ENCODE measurements around the gene CDKN2B. TPM values are rescaled to one million over a fixed set of nuclear protein-coding genes. Genes with fewer than 3 reads are reported as not detected.

CDKN2B gene
- total RNA-seq, 1 donor from 2014 or later, result 4.0 TPM

- intact Hi-C loops (cut with micrococcal nuclease), result loop anchor here (5.0 kb wide), 1 partner anchor 65 kb away; no protein-coding TSS in a partner anchor
Observed at GRCh38 chr9:22036866-22037626, 27.9 kb upstream of the CDKN2B start.

DNA sequence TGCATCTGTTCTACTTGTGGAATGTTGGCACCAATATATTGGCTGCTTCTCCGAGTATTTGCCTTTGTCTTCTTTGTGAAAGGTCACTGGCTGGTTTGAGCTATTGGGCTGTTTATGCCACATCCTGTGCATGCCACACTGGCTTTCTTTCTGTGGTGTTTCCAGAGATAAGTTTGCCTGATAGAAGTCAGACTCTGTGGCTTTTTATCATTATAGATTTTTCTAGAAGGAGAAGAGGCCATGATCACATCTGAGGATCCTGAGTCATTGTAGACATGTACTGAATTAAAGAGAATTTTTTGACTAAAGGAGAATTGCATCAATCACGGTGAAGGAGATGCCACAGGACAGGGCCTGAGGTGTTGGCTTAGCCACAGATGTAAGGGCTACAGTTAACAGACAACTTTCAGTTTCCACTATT, 26.5 kb upstream of the CDKN2B start:
- intact Hi-C loops (cut with micrococcal nuclease), result loop anchor here (5.0 kb wide), 1 partner anchor 67 kb away; no protein-coding TSS in a partner anchor

GRCh38 chr9:22033012-22033630, 24.0 kb upstream of the CDKN2B start:
- intact Hi-C loops (cut with micrococcal nuclease), result no loop called here

DNA sequence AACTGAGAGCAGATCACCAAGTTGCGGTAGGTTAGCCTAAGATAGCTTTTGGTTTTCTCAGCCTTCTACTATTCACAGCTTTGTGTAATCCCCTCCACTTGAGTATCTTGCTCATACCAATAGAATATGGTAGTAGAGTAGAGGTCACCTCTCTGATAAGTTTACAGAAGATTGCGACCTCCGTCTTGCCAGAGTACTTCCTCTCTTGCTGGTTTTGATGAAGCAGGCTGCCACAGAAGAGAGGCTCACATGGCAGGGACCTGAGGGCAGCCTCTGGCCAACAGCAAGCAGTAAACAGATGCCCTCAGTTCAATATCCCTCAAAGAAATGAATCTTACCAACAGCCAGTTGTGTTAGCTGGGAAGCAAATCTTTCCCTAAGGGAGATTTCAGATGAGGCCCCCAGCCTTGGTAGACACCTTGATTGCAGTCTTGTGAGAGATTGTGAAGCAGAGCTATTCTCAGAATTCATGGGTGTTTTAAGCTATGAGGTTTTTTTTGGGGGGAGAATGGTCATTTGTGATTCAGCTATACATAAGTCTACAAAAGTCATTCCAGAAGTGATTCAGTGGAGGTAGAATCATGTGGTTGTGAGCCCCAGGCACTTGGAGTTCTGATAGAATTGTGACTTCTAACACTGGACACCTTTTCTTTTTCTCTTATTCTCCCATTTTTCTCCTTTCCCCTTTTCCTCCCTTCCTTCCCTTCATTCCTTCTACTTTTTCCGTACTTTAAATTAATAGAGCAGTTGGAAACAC, 22.7 kb upstream of the CDKN2B start:
- intact Hi-C loops (cut with micrococcal nuclease), result loop anchor here (2.0 kb wide), 1 partner anchor 23 kb away; the partner anchor contains the start of gene CDKN2B

- intact Hi-C loops (cut with micrococcal nuclease), result loop anchor here (2.0 kb wide), 1 partner anchor 21 kb away; the partner anchor contains the start of gene CDKN2B
Observed at GRCh38 chr9:22030101-22030598, 21.0 kb upstream of the CDKN2B start.

GRCh38 chr9:22029231-22029630, 20.1 kb upstream of the CDKN2B start:
- intact Hi-C loops (cut with micrococcal nuclease), result no loop called here

DNA sequence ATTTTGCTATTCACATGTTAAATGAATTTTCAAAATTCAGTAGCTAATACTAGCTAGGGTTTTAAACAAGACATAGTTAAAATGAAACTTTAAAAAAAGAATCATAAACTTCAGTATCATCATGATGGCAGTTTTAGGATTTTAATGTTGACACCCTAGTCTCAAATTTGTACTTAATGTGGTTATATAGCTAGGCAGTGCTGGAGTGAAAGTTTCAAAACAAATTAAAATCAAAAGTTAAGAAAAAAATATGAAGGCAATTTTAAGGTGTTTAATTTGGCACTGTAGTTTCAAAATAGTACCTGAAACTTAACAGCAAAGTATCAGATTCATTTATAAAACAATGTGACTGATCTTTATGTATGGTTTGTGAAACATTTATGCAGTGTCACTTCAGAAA, 19.3 kb upstream of the CDKN2B start:
- intact Hi-C loops (cut with micrococcal nuclease), result no loop called here

GRCh38 chr9:22026696-22027095, 17.6 kb upstream of the CDKN2B start:
- intact Hi-C loops (cut with micrococcal nuclease), result no loop called here

- intact Hi-C loops (cut with micrococcal nuclease), result loop anchor here (5.0 kb wide), 1 partner anchor 45 kb away; no protein-coding TSS in a partner anchor
Observed at GRCh38 chr9:22022396-22022795, 13.3 kb upstream of the CDKN2B start.

GRCh38 chr9:22010866-22011625, 1.9 kb upstream of the CDKN2B start:
- intact Hi-C loops (cut with micrococcal nuclease), result no loop called here

GRCh38 chr9:22009506-22009867, 382 bp upstream of the CDKN2B start:
- intact Hi-C loops (cut with micrococcal nuclease), result loop anchor here (1.0 to 10.0 kb wide), 5 partner anchors 21 to 1815 kb away; partner anchors contain the start of gene ELAVL2

DNA sequence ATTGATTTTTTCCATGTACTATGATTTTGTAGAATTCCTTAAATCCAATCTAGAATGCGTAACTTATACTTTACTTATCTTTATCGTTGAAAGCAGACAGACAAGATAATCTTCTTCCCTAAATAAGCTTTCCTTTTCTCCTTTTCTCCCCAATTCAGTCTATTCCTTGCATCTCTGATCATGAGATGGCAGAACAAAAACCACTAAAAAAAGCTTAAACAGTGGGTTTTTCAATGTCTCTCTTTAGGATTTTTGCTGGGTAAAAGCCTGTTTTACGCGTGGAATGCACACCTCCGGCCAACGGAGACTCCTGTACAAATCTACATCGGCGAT, 755 bp downstream of the CDKN2B start:
- intact Hi-C loops (cut with micrococcal nuclease), result loop anchor here (1.0 to 10.0 kb wide), 8 partner anchors 13 to 1816 kb away; partner anchors contain the start of gene ELAVL2

- intact Hi-C loops (cut with micrococcal nuclease), result loop anchor here (1.0 to 10.0 kb wide), 4 partner anchors 37 to 1819 kb away; partner anchors contain the start of gene ELAVL2
Observed at GRCh38 chr9:22005702-22006606, 3.2 kb downstream of the CDKN2B start.

DNA sequence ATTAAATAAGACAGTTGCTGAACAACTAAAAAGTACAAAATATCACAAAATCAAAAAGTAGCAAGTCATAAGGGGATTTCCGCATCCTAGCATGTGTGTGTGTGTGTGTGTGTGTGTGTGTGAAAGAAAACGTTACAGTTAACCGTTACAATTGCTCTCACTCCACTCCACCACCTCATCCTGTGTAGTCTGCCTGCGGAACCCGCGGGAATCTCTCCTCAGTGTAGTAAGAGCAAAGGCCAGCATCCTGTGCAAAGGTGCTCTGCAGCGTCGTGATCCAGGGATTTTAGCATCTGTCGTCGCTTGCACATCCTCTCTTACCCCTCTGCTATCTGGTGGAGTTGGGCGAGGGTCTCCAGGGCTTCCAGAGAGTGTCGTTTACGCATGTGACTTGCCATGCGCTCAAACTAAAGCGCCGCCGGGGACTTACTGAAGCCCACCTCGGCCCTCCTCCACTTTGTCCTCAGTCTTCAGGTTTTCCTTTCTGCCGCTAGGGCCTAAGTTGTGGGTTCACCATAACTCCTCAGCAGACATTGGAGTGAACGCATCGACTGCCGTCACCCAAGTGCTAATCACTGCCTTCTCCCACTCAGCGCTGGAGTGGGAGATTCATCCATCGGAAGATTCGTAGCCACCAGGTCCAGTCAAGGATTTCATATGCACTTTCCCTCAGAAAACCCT, 3.9 kb downstream of the CDKN2B start:
- intact Hi-C loops (cut with micrococcal nuclease), result loop anchor here (1.0 to 10.0 kb wide), 4 partner anchors 36 to 1820 kb away; partner anchors contain the start of gene ELAVL2

GRCh38 chr9:22002038-22002437, 7.1 kb downstream of the CDKN2B start:
- intact Hi-C loops (cut with micrococcal nuclease), result loop anchor here (10.0 kb wide), 1 partner anchor 1823 kb away; the partner anchor contains the start of gene ELAVL2

- intact Hi-C loops (cut with micrococcal nuclease), result loop anchor here (10.0 kb wide), 1 partner anchor 663 kb away; the partner anchor contains the start of gene KLHL9
Observed at GRCh38 chr9:21998026-21998425, 11.1 kb downstream of the CDKN2B start.

DNA sequence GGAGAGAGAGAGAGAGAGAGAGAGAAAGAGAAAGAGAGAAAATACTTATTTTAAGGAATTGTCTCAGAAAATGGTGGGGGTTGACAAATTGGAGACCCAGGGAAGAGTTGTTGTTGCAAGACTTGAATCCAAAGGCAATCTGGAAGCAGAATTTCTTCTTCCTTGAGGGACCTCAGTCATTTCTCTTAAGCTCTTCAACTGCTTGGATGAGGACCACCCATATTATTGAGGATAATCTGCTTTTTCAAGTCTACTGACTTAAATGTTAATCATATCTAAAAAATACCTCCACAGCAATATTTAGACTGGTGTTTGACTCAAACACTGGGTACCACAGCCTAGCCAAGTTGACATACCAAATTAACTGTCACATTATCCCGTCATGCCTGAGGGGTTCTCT, 11.6 kb downstream of the CDKN2B start:
- intact Hi-C loops (cut with micrococcal nuclease), result loop anchor here (10.0 kb wide), 1 partner anchor 663 kb away; the partner anchor contains the start of gene KLHL9

DNA sequence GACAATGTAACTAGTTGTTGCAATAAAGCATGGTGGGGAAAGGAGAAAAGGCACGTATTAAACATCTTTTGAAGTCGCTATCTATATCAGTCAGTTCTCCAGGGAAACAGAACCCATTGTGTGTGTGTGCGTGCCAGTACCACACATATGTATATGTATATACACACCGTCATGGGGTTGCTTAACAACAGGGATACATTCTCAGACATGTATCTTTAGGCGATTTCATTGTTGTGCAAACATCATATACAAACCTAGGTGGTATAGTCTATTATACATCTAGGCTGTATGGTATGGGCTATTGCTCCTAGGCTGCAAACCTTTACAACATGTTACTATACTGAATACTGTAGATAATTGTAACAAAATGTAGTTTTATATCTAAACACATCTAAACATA, 12.2 kb downstream of the CDKN2B start:
- intact Hi-C loops (cut with micrococcal nuclease), result loop anchor here (10.0 kb wide), 1 partner anchor 662 kb away; the partner anchor contains the start of gene KLHL9

DNA sequence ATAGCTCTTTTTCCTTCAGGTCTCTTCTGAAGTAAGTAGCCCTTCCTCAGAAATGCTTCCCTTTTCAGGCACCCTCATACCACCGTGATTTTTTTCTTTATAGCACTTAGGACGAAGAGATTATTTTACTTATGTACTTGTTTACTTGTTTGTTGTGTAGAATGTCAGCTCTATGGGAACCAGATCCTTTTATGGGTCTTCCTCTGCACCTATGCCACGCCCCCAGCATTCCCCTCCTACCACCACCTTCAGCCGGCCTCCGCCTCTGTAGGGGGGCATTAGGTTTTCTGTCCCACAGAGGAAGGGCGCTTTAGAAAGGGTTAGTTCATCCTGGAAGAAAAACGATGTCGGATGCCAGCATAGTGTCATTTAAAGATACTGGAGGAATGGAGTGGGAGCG, 12.7 kb downstream of the CDKN2B start:
- intact Hi-C loops (cut with micrococcal nuclease), result loop anchor here (10.0 kb wide), 1 partner anchor 662 kb away; the partner anchor contains the start of gene KLHL9

All from T-helper 2 cell treated with Interferon-gamma antibody and Interleukin-4, amounts not matched to agents 100 ng/mL and 5 ng/mL, for 36 hours (primary cell).